GM21528 (cell line): ENCODE measurements around the gene MANSC4.
"Not testable (repeated sequence)": the region's sequence is repeated elsewhere in the genome, so short reads cannot be mapped to it uniquely, and the experiment has no call there.

Source experiments
- ATAC-seq: cut with Tn5 transposase; IDR thresholded peaks from one replicate; pipeline ENCODE4 v1.9.1; 2021; ENCODE audit warnings: mild to moderate bottlenecking, moderate library complexity; ENCODE audit not compliant: unreplicated experiment, low FRiP score

Gene MANSC4

GRCh38 chr12:27756670-27757195 lies 23.3 kb downstream of the MANSC4 start:
- ATAC-seq = no peak

GRCh38 chr12:27754795-27755194 lies 25.2 kb downstream of the MANSC4 start:
- no peak for ATAC-seq

GRCh38 chr12:27751386-27752047 lies 28.5 kb downstream of the MANSC4 start:
- no peak for ATAC-seq

- no peak for ATAC-seq
Observed at GRCh38 chr12:27747111-27747820, 32.8 kb downstream of the MANSC4 start.

- ATAC-seq = not testable (repeated sequence)
Observed at GRCh38 chr12:27745734-27746133, 34.3 kb downstream of the MANSC4 start.

GRCh38 chr12:27743601-27744000 lies 36.4 kb downstream of the MANSC4 start:
- no peak for ATAC-seq

- ATAC-seq = not testable (repeated sequence)
Observed at GRCh38 chr12:27734321-27734720, 45.7 kb downstream of the MANSC4 start.

GRCh38 chr12:27733791-27734190 lies 46.2 kb downstream of the MANSC4 start:
- ATAC-seq = no peak

GRCh38 chr12:27733052-27733656 lies 46.9 kb downstream of the MANSC4 start:
- ATAC-seq = peak; percentile 55

GRCh38 chr12:27732281-27732680 lies 47.8 kb downstream of the MANSC4 start:
- ATAC-seq = no peak

- ATAC-seq = no peak
Observed at GRCh38 chr12:27730097-27730588, 49.9 kb downstream of the MANSC4 start.

GRCh38 chr12:27723212-27723611 lies 56.8 kb downstream of the MANSC4 start:
- ATAC-seq = no peak
